NAMALWA (cell line): ENCODE measurements around the gene DBN1.
A peak's percentile ranks its signal among the peaks of the same experiment; 100 is the strongest.

Experiments
- DNase-seq: peaks from one replicate; pipeline ENCODE4 v3.0.0-alpha.2; 2015; ENCODE audit warnings: low spot score

Gene DBN1

DNA sequence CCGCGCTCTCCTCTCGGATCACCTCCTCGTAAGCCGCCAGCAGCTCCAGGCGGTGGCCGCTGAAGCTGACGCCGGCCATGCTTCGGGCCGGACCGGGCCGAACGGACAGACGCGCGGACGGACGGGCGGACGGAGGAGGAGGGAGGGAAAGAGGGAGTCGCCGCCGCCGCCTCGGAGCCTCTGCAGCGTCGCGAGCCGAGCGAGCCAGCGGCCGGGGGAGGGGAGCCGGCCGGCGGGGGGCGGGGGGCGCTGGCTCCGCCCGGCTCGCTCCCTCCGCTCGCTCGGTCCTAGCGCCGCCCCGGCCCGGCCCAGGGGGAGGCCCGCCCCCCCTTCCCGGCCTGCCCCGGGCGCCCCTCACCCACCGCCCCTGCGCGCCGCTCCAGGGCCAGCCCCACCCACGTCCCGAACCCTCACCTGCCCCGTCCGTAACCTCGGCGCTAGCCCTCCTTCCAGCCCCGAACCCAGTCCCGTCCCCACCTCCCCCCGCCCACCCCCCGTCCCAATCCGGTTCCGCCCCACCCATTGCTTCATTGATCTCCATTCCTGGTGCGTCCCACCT lies at the start of gene DBN1:
TSS of gene DBN1 (minus strand) at position 192 of the 559 bp plus-strand sequence. CDS start at position 79, 113 bp downstream.
- DNase-seq: peak; percentile 59

DNA sequence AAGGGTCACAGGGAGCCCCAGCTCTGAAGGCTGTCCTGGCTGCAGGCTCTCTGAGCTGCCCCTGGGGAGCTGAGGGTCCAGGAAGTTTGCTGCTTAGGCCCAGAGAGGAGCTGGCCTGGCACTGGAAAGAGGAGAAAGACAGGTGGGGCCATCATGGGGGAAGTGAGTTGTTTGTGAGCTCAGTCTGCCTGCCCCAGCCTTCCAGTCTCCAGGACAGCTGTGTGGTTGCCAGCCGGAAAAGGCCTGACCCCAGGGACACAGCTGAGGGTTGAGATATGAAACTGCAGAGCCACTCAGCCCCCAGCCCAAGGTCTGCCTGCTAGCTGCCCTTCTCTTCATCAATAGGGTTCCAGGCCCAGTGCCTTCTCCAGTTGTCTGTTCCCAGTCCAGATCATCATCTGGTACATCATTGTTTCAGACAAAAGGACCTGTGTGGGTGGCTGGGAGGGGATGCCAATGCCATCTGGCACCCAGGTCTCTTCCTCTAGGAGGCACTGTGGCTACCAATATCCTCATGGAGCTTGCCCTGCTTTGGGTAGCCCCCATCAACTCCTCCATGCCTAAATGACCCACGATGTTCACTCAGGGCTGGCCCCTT lies 47.6 kb upstream of the DBN1 start:
- DNase-seq: peak; percentile 48

DNA sequence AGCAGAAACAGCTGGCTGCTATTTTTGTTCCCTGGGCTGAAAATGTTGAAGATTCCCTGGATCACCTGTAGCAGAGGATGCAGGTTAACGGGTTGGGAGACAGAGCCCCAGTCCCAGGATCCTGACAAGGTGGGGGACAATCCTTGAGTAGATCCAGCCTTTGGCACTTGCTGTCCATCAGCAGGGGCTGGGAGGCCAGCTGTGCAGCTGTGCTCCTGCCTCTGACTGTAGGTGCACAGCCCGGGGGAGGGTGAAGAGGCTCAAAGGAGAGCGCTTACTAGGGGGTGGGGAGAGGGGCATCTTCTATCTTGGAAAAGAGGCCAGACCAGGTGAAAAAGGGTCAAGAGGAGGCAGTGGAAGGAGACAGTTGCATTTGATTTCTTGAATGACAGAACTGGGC lies 46.8 kb upstream of the DBN1 start:
- no peak for DNase-seq

DNA sequence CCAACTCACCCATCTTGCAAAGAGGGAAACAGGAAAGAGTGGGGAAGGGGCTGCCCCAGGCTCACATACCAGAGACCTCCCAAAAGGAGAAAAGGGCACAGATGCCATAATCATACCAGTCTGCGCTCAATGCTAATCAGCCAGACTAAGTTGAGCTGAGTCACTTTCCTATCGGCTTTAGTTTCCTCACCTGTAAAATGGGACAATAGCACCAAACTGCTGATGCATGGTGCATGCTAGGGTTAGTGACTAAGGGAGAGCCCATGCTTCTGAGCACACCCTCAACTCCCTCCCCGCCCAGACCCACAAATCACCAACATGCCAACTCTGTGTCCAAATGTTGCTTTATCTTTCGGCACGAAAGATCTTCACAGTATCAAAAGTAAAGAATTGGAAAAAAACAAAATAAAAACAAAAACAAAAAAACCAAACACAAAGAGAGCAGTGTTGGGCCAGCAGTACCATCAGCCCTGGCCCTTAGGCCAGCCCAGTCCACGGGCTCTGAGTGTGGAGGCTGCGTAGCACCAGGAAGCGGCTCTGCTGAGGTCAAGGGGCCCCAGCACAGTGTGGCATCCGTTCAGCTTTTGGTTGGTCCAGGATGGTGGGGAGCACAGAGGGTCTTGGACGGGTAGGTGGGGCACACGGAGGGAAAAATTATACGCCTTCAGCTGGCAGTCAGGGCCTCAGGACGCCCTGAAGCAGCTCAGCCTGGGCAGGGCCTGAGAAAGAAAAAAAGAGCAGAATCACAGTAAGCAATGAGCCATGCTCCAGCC lies 46.2 kb upstream of the DBN1 start:
- no peak for DNase-seq

DNA sequence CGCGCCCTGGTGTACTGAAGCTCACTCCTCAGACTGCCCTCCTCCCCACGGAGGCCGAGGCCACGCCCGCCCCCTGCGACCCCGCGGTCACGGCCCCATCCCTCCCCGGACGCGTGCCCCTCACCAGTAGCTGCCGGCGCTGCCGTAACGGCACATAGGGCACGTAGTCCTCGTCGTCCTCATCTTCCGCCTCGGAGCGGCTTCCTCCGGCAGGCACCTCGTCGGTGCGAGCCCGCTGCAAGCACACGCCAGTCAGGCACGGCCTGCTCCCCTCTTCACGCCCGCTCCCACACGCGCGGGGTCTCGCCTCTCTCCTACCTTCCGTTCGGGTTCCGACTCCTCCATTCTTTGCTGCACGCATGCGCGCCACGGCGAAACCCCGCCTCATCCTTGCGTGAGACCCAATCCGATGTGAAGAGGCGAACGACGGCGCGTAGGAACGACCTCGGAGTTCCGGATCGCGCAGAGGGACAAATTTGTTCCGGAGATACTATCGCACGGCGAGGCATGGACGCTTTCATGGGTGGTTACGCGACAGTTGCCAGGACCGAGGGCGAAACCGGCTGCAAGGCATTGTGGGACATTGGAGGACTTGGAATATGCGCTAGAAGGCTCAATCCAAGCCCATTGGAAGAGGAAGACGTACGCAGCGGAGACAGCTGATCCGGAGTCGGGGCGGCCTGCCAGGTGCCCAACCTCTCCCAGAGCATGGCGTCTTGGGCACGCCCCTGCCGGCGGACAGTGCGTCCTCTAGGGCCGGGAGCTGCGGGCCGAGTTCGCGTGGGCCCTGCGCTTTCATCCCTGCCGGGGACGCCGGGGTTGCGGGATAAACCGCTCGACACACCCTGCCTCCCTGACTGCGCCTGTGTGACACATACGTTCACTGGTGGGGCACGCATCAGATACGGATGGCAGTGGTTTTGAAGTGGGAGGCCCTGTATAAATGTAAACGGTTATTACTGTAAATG lies 43.5 kb upstream of the DBN1 start, which contains the start of gene DDX41:
TSS of gene DDX41 (minus strand) at position 361 of the 968 bp plus-strand sequence. CDS start at position 345, 16 bp downstream.
- peak; percentile 98 for DNase-seq

DNA sequence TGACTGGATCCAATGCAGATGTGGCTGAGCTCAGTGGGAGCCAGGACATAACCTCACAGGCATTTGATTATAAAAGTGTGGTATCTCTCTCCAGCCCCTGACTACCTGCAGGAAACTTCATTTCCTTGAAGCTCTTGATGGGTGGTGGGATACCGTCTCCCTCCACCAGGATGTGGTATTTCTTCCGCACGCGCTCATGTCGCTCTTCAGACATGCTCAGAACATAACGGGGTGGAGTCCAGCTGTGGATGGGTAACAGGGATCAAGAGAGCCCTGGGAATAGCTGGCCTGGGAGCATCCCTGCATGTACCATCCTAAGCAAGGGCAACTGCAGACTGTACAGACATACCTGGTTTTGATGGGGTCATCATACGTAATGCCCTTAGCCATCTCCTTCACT lies 42.1 kb upstream of the DBN1 start:
- no peak for DNase-seq

DNA sequence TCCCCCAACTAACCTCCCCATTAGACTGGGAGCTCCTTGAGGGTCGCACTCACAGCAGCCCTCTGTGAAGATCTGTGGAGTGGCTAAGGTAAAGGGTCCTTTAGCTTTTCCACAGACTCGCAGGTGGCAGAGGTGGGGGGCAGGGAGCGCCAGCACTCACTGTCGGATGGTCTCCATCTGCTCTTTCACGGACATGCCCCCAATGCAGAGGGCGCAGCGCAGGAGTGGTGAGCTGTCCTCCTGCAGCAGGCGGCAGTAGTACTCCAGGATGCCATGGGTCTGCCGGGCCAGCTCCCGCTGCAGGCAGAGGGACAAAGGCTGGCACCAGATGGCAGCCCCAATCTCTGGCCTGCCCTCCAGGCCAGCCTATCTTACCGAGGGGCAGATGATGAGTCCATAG lies 41.1 kb upstream of the DBN1 start:
- no peak for DNase-seq

DNA sequence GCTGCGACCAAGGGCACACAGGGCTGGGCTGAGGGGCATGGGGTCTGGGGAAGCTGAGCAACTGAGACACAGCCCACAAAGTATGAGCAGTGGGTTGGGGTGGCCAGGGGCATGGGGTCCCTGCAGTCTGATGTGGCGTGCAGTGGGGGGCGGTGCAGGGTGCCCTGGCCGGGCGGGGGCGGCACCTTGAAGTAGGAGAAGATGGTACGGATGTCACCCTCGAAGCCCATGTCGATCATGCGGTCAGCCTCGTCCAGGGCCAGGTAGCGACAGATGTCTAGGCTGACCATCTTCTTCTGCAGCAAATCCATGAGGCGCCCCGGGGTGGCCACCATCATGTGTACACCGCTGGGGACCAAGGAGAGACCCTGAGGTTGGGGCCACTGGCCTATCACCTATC lies 40.1 kb upstream of the DBN1 start:
- DNase-seq: no peak

DNA sequence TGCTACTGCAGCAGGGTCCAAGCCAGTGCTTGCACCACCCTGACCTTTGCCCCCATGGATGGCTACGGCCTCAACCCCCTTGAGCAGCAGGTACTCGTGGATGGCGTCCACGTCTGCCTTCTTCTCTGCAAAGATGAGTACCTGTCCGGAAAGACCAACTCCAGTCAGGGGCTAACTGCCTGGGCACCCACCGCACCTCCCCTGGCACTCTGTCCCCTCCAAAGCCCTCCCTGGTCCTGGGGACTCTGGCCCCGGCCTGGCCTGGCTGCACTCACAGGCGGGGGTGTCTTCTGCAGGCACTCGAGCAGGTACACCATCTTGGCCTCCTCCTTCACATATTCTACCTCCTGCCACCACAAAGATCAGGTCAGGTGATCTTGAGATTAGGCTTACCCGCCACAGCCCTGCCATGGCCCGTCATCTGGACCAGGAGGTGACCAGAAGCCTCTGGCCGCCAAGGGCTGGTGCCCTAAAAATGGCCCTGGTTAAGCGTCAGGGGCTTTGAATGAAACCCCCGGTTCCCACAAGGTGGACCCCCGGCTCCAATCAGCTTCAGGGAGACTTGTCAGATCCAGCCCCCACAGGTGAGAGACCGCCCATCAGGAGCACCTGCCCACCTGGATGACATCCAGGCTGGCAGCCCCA lies 39.4 kb upstream of the DBN1 start:
- DNase-seq: no peak

DNA sequence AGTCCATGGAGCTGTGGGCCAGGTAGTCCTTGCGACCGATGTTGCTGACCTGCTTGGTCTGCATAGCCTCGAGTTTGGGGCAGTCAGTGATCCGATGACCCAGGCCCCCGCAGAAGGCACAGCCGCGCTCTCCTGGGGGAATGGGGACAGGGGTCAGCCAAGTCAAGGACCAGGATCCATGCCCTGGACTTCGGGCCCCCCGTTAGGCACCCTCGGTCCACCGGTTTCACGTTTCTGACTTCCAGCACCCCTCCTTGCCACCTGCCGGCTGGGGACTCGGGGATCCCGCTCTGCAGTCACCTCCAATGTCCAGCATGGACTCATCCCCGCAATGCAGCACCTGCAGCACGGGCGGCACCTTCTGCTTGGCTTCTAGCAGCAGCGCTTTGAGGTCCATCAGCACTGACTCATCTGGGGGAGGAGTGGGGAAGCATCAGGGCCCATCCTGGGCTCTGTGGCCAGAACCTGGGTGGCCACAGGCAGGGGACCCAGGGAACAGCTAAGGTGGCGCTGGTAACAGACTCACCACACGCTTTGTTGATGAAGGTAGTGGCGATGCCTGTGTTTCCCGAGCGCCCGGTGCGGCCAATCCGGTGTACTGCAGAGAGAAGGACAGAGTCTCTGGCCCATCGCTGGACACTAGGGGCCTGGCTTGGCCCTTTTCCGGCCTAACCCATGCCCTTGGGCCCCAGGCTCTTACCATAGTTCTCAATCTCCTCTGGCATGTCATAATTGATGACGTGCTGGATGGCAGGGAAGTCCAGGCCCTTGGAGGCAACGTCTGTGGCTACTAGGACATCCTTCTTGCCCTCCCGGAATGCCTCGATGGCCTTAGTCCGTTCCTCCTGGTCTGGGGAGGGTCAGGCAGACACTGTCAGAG lies 38.6 kb upstream of the DBN1 start:
- DNase-seq: no peak

DNA sequence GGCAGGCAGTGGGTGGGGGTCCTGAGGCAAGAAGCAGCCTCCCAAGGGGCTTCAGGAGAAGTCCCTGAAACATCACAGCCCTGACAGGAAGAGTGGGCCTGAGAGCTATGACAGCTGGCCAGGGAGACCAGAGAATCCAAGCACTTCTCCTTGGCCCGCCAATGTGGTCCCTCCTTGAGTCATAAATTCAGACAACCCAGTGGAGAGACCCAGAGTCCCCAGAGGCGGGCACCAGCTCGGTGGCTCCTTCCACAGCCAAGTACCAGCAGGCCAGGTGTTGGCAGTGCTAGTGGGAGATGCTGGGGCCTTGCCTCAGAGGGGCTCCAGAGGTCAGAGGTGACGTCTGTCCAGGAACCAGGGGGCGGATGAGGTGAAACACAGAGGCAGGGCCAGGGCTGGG lies 37.7 kb upstream of the DBN1 start:
- DNase-seq: peak; percentile 58

DNA sequence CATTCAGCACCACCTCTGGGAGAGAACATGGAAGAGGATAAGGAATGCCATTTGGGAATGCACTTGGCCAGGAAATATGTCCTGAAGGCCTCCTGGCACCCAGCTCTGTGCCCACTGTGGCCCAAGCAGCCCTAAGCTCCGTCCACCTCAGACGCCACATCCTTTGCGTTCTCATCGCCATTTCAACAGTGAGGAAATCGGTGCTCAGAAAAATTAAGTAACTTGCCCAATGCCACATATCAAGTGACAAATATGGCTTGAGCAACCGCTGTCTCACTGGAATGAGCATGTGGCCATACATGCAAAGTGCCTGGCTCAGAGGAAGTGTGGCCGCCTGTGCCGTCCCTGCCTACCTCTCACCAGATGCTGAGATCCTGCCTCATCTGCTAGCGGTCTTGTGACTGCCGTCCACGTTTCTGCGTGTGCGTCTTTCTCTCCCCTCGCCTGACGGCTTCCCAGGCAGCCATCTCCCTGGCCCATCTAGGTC lies 37.2 kb upstream of the DBN1 start:
- DNase-seq: peak; percentile 93

DNA sequence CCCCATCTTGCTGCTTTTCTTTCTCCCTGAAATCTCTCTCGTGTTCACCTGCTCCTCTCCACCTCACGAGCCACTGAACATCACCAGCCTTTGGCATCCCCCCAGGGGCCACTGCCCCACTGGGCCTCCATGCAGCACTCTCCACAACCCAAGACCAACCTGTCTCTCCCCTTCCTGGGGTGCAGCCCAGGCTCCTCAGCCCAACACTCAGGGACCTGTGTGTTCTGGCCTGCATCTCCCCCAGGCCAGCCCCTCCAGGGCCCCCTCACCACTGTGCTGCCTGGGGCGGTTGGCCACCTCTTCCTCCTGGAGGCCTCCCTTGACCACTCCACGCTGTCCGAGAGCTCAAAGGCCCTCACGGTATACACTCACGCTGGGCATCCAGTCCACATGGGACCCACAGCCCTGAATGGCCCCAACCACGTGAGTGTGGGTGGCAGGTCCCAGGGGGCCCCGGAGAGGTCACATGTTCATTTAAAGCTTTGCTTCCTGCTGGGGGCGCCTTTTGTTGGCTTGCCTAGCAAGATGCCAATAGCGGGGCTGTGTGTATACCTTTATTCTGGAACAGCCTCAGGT lies 36.6 kb upstream of the DBN1 start:
- DNase-seq: peak; percentile 88

DNA sequence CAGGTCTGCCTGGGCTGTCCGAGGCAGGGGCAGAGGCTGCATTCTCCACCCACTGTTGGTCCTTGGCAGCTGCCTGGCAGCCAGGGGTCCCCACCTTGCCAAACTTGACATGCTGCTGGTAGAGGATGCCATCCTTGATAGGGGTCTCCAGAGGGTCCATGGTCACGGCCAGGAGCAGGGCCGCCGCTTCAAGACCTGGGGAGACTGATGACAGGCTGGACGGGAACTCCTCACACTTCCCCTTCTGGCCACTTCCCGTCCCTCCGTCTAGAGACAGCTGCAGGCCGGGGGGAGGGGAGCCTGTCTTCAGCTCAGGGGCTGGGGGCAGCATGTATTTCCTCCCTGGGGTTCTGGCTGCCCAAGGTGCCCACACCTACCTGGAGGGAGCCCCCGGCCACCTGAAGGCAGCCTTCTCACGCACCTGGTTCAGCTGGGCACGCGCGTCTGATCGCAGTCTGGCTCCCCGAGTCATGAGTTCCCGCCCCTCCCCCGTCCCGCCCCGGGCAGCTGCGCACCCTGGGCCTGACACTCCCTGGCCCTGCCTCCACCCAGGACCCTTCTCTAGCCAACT lies 36.0 kb upstream of the DBN1 start, which contains the start of gene DOK3:
TSS of gene DOK3 (minus strand) at position 446 of the 571 bp plus-strand sequence. CDS start at position 160, 286 bp downstream.
- DNase-seq: peak; percentile 72

DNA sequence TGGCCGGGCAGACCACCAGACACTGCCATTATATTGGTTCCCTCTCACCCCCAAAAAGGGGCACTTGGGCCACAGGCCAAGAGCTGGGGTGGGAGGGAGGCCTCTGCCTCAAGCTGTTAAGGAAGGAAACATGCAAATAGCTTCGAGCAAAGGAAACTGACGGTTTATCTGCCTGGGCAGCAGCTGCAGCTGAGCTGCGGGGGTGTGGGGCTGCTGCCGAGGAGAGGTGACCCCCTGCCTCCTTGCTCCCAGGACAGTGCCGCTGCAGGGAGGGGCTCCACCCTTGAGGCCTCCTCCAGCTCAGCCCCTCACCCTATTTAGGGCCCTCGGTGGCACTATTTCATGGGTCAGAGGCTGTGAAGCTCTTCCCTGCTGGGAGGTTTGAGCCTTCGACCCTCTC lies 35.4 kb upstream of the DBN1 start:
- DNase-seq: peak; percentile 87

DNA sequence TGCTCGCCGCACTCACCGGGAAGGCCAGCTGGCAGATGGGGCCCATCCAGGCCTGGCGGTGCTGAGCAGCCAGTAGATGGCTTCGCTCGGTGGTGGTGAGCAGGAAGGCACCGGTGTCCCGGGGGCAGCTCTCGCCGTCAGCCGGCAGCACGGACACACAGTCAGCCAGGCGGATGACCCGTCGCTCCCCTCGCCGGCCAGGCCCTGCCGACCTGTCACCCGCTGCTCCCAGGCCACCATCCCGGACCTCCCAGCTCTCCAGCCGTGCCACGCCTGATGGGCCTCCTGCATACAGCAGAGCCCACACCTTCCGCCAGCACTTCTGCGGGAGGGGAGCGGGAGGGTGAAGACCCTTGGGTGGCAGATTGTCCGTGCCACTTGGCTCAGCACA lies 34.8 kb upstream of the DBN1 start:
- DNase-seq: peak; percentile 52

DNA sequence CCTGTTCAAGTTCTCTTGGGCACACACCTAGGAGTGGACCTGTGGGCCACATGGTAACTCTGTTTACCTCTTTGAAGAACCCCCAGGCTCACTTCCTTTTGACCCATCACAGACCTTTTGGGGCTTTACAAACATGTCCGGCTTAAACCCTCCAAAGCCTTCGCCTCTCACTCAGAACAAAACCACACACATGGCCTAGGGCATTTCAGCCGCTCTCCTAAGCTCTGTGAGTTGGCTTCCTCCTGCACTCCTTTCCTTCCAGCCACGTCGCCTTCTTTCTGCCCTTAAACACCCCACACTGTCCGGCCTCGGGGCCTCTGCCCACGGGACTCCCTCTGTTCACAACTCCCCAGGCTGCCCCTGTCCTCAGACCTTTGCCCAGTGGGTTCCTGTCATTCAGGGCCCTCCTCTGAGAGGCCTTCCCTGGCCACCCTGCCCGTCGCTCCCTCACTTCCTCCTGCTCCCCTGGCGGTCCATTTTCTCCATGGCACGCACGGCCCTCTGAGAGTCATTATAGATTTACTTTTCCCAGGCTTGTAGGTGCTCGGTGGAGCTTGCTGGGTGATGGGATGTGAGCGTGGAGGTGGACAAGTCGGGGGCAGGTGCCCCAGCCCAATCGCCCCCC lies 34.3 kb upstream of the DBN1 start:
- DNase-seq: peak; percentile 60

DNA sequence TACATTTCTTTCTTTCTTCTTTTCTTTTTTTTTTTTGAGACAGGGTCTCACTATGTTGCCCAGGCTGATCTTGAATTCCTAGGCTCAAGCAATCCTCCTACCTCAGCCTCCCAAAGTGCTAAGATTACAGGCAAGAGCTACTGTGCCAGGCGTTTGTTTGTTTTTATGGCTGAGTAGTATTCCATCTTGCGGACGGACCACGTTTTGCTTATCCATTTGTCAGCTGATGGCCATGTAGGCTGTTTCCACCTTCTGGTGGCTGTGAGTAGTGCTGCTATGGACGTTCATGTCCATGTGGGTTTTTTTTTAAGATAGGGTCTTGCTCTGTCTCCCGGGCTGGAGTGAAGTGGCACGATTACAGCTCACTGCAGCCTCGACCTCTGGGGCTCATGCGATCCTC lies 33.7 kb upstream of the DBN1 start:
- DNase-seq: peak; percentile 70

DNA sequence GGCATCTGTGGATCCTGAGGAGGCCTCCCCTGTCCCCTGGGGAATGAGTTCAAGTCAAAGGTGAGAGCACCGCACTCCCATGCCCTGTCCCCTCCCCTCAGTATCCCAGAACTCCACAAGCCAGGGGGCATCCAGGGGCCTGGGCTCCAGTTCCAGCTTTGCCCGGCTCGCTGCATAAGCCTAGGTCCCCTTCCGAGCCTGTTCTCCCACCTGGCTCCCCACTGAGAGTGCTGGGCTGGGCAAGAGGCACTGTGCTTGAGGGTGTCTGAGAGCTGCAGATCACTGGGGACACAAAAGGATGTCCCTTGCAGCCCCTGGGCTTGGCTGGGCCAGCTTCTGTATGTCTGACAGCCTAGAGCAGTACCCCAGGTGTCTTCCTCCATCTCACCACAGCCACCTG lies 31.6 kb upstream of the DBN1 start:
- DNase-seq: no peak
